IgD-negative memory B cell (primary cell): ENCODE data around the gene FAM81A. TPM values are rescaled to one million over a fixed set of nuclear protein-coding genes. Genes with fewer than 3 reads are reported as not detected.

Experiments used
- H3K27ac Mint-ChIP-seq, 3 donors: one replicate each; pipeline ENCODE4 v1.8.0; 2020 to 2022; ENCODE audit warnings: mild to moderate bottlenecking in 3 of 3, mixed read lengths in 3 of 3, moderate library complexity in 1 of 3
- H3K27me3 Mint-ChIP-seq: one replicate; pipeline ENCODE4 v1.8.0; 2021; ENCODE audit warnings: mixed read lengths
- H3K36me3 Mint-ChIP-seq: one replicate; pipeline ENCODE4 v1.8.0; 2020; ENCODE audit warnings: mild to moderate bottlenecking, mixed read lengths
- H3K4me1 Mint-ChIP-seq, 3 donors: one replicate each; pipeline ENCODE4 v1.8.0; 2020 to 2022; ENCODE audit warnings: mixed read lengths in 3 of 3, mild to moderate bottlenecking in 1 of 3
- H3K4me3 Mint-ChIP-seq, 4 donors: one replicate each; pipeline ENCODE4 v1.8.0; 2020 to 2022; ENCODE audit warnings: mild to moderate bottlenecking in 4 of 4, mixed read lengths in 4 of 4, moderate library complexity in 3 of 4
- H3K9me3 Mint-ChIP-seq, 3 donors: one replicate each; pipeline ENCODE4 v1.8.0; 2020 to 2021; ENCODE audit warnings: mixed read lengths in 3 of 3, mild to moderate bottlenecking in 1 of 3
- polyA plus RNA-seq: library from polyadenylated mRNA; unstranded; fragments of 300-500 nt; fragmentation: Illumina TruSeq; gene quantifications from one replicate; pipeline ENCODE4 v1.2.3, GENCODE V29; 2021

The FAM81A gene
- polyA plus RNA-seq, 1 donor from 2014 or later: 0.26 TPM

- H3K4me1 Mint-ChIP-seq: peaks cover 19 to 28% (median 20%) of the 10 kb centered on the region in 3 donors
- no peaks in the 10 kb centered on the region for H3K27me3 Mint-ChIP-seq
- peak overlapping the region in 1 of 4 donors; percentile 52 for H3K4me3 Mint-ChIP-seq
- H3K9me3 Mint-ChIP-seq: no peaks in the 10 kb centered on the region
- peak overlapping the region in 1 of 3 donors; percentile 43 for H3K27ac Mint-ChIP-seq
- H3K36me3 Mint-ChIP-seq: no peaks in the 10 kb centered on the region
Measured at GRCh38 chr15:59531066-59531675, 93.2 kb downstream of the FAM81A start.

- Mint-ChIP-seq H3K36me3 (peaks cover 3% of the 10 kb centered on the region), H3K4me3 (peak overlapping the region in 1 of 4 donors; percentile 70), H3K9me3 (no peaks in the 10 kb centered on the region), H3K27ac (peak overlapping the region; percentile 7 to 84 (median 40)), H3K27me3 (no peaks in the 10 kb centered on the region), H3K4me1 (peaks cover 28 to 38% (median 31%) of the 10 kb centered on the region in 3 donors)
Measured at GRCh38 chr15:59532770-59533379, 94.9 kb downstream of the FAM81A start.

GRCh38 chr15:59536553-59536952, 98.6 kb downstream of the FAM81A start:
- H3K4me1 Mint-ChIP-seq: peaks cover 29 to 42% (median 31%) of the 10 kb centered on the region in 3 donors
- no peaks in the 10 kb centered on the region for H3K9me3 Mint-ChIP-seq
- H3K4me3 Mint-ChIP-seq: peak overlapping the region in 1 of 4 donors; percentile 81
- peaks cover 3% of the 10 kb centered on the region for H3K36me3 Mint-ChIP-seq
- no peaks in the 10 kb centered on the region for H3K27me3 Mint-ChIP-seq
- peak overlapping the region in 1 of 3 donors; percentile 39 for H3K27ac Mint-ChIP-seq

- Mint-ChIP-seq H3K4me3 (peak overlapping the region in 2 of 4 donors; percentile 45 to 59), H3K9me3 (no peaks in the 10 kb centered on the region), H3K4me1 (peaks cover 29 to 42% (median 30%) of the 10 kb centered on the region in 3 donors), H3K27me3 (no peaks in the 10 kb centered on the region), H3K36me3 (peaks cover 3% of the 10 kb centered on the region), H3K27ac (peak overlapping the region in 1 of 3 donors; percentile 78)
Measured at GRCh38 chr15:59537403-59537802, 99.4 kb downstream of the FAM81A start.

- peaks cover 29 to 41% (median 29%) of the 10 kb centered on the region in 3 donors for H3K4me1 Mint-ChIP-seq
- peaks cover 3% of the 10 kb centered on the region for H3K36me3 Mint-ChIP-seq
- H3K4me3 Mint-ChIP-seq: no peak overlapping the region
- no peaks in the 10 kb centered on the region for H3K27me3 Mint-ChIP-seq
- no peaks in the 10 kb centered on the region for H3K9me3 Mint-ChIP-seq
- no peak overlapping the region for H3K27ac Mint-ChIP-seq
Measured at GRCh38 chr15:59538494-59538893, 100.5 kb downstream of the FAM81A start.

GRCh38 chr15:59539799-59540198, 101.8 kb downstream of the FAM81A start:
- H3K9me3 Mint-ChIP-seq: no peaks in the 10 kb centered on the region
- H3K4me3 Mint-ChIP-seq: no peak overlapping the region
- H3K4me1 Mint-ChIP-seq: peaks cover 36 to 48% (median 37%) of the 10 kb centered on the region in 3 donors
- H3K27me3 Mint-ChIP-seq: peaks cover 1% of the 10 kb centered on the region
- no peak overlapping the region for H3K27ac Mint-ChIP-seq
- H3K36me3 Mint-ChIP-seq: peaks cover 3% of the 10 kb centered on the region

GRCh38 chr15:59540654-59541053, 102.7 kb downstream of the FAM81A start:
- Mint-ChIP-seq H3K27ac (no peak overlapping the region), H3K4me3 (no peak overlapping the region), H3K36me3 (peaks cover 3% of the 10 kb centered on the region), H3K27me3 (peaks cover 1% of the 10 kb centered on the region), H3K9me3 (no peaks in the 10 kb centered on the region), H3K4me1 (peaks cover 31 to 41% (median 32%) of the 10 kb centered on the region in 3 donors)

GRCh38 chr15:59541750-59542149, 103.8 kb downstream of the FAM81A start:
- H3K27me3 Mint-ChIP-seq: peaks cover 1% of the 10 kb centered on the region
- H3K4me3 Mint-ChIP-seq: no peak overlapping the region
- H3K4me1 Mint-ChIP-seq: peaks cover 24 to 32% (median 25%) of the 10 kb centered on the region in 3 donors
- H3K36me3 Mint-ChIP-seq: peaks cover 3% of the 10 kb centered on the region
- H3K27ac Mint-ChIP-seq: no peak overlapping the region
- no peaks in the 10 kb centered on the region for H3K9me3 Mint-ChIP-seq

- peaks cover 1% of the 10 kb centered on the region for H3K27me3 Mint-ChIP-seq
- no peaks in the 10 kb centered on the region for H3K9me3 Mint-ChIP-seq
- H3K36me3 Mint-ChIP-seq: no peaks in the 10 kb centered on the region
- H3K27ac Mint-ChIP-seq: peak overlapping the region; percentile 41 to 73 (median 42)
- peak overlapping the region in 3 of 4 donors; percentile 54 to 93 (median 85) for H3K4me3 Mint-ChIP-seq
- peaks cover 16 to 22% (median 16%) of the 10 kb centered on the region in 3 donors for H3K4me1 Mint-ChIP-seq
Measured at GRCh38 chr15:59543721-59544547, 105.9 kb downstream of the FAM81A start.

- H3K4me3 Mint-ChIP-seq: no peak overlapping the region
Measured at GRCh38 chr15:59545573-59545972, 107.6 kb downstream of the FAM81A start.

GRCh38 chr15:59548501-59549226, 110.7 kb downstream of the FAM81A start:
- Mint-ChIP-seq H3K4me1 (peaks cover 7 to 14% (median 7%) of the 10 kb centered on the region in 3 donors), H3K27ac (no peak overlapping the region), H3K4me3 (no peak overlapping the region), H3K36me3 (no peaks in the 10 kb centered on the region), H3K27me3 (peaks cover 1% of the 10 kb centered on the region), H3K9me3 (no peaks in the 10 kb centered on the region)

More at GRCh38 chr15:59545573-59545972, 107.6 kb downstream of the FAM81A start:
- H3K27me3 Mint-ChIP-seq: peaks cover 1% of the 10 kb centered on the region
- H3K27ac Mint-ChIP-seq: no peak overlapping the region
- H3K9me3 Mint-ChIP-seq: no peaks in the 10 kb centered on the region
- no peaks in the 10 kb centered on the region for H3K36me3 Mint-ChIP-seq
- peaks cover 14 to 20% (median 16%) of the 10 kb centered on the region in 3 donors for H3K4me1 Mint-ChIP-seq

- Mint-ChIP-seq H3K4me1 (peaks cover under 1 to 6% (median 2%) of the 10 kb centered on the region in 3 donors), H3K36me3 (no peaks in the 10 kb centered on the region), H3K27ac (peak overlapping the region in 1 of 3 donors; percentile 44), H3K27me3 (no peaks in the 10 kb centered on the region), H3K4me3 (no peak overlapping the region), H3K9me3 (no peaks in the 10 kb centered on the region)
Measured at GRCh38 chr15:59549301-59550185, 111.6 kb downstream of the FAM81A start.

- no peak overlapping the region for H3K27ac Mint-ChIP-seq
- H3K4me3 Mint-ChIP-seq: no peak overlapping the region
- no peaks in the 10 kb centered on the region for H3K36me3 Mint-ChIP-seq
- H3K9me3 Mint-ChIP-seq: peaks cover 0 to 3% (median 0%) of the 10 kb centered on the region in 3 donors
- no peaks in the 10 kb centered on the region for H3K27me3 Mint-ChIP-seq
- peaks cover 0 to 5% (median 0%) of the 10 kb centered on the region in 3 donors for H3K4me1 Mint-ChIP-seq
Measured at GRCh38 chr15:59550530-59550929, 112.5 kb downstream of the FAM81A start.

- Mint-ChIP-seq H3K27me3 (no peaks in the 10 kb centered on the region), H3K4me1 (peaks cover 0 to 5% (median 0%) of the 10 kb centered on the region in 3 donors), H3K4me3 (no peak overlapping the region), H3K9me3 (peaks cover 0 to 3% (median under 1%) of the 10 kb centered on the region in 3 donors), H3K27ac (no peak overlapping the region), H3K36me3 (no peaks in the 10 kb centered on the region)
Measured at GRCh38 chr15:59550956-59551355, 113.0 kb downstream of the FAM81A start.
